Cardiac fibroblast (primary cell): ENCODE results near the gene DDX51.

Experiments
- DNase-seq, 2 donors: peaks; one replicate each; pipeline versions ENCODE4 v3.0.0 to v3.0.0-alpha.2; 2010; ENCODE audit warnings: low read depth in 2 of 2
- H3K4me3 ChIP-seq, 2 donors: replicated peaks in 1 of 2; 1 replicate in 1 of 2; 2 replicates in 1 of 2; pipeline ENCODE4 v1.5.1; 2011; ENCODE audit warnings: low read depth in 2 of 2, low read length in 2 of 2, mild to moderate bottlenecking in 2 of 2, moderate library complexity in 1 of 2
- CTCF ChIP-seq: IDR thresholded peaks from one replicate; pipeline ENCODE4 v1.5.1; 2011; ENCODE audit warnings: low read depth, mild to moderate bottlenecking, low read length, inconsistent platforms

Gene DDX51

DNA sequence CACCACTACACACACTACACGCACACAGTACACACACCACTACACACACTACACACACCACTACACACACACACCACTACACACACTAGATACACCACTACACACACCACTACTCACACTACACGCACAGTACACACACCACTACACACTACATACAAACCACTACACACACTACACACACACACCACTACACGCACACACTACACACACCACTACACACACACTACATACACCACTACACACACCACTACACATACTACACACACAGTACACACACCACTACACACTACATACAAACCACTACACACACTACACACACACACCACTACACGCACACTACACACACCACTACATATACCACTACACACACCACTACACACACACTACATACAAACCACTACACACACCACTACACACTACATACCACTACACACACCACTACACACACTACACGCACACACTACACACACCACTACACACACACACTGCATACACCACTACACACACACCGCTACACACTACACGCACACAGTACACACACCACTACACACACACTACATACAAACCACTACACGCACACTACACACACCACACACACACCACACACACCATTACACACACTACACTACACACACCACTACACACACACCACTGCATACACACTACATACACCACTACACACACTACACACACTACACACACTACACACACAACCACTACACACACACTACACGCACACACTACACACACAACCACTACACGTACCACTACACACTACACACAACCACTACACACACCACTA, 11.9 kb upstream of the DDX51 start:
- H3K4me3 ChIP-seq: no peak overlapping the region
- DNase-seq: no peak
- TF ChIP-seq CTCF: no peak

DNA sequence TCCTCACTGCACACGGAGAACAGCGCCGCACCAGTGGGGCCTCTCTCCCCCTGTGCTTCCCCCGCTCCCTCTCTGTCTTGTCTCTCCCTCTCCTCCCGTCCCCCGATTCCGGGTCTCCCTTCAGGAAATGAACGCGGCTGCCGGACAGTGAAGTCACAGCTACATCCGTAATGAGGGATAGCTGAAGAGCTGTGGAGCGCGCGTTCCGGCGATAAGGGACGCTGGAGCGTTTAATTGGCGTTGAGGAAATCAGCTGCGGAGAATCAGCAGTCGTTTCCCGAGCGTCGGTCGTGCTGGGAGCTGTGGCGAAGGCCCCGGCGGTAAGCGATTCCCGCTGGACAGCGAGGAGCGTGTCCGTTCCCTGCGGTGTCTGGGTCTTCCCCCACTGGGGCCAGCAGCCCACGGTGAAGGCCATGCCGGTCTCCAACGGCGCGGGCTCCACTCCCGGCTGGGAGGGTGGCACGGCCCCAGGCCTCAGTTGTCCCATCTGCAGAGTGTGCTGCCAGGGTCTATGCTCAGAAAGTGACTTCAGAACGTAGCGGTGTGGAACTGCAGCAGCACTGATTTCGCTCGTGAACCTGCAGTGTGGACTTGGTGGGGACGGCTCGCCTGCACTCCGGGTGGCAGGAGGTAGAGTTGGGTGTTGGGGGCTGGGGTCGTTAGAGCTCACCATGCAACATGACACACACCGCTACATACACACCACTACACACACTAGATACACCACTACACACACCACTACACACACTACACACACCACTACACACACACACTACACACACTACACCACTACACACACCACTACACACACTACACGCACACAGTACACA, 11.0 kb upstream of the DDX51 start:
- no peak for TF ChIP-seq CTCF
- DNase-seq: no peak
- H3K4me3 ChIP-seq: no peak overlapping the region

DNA sequence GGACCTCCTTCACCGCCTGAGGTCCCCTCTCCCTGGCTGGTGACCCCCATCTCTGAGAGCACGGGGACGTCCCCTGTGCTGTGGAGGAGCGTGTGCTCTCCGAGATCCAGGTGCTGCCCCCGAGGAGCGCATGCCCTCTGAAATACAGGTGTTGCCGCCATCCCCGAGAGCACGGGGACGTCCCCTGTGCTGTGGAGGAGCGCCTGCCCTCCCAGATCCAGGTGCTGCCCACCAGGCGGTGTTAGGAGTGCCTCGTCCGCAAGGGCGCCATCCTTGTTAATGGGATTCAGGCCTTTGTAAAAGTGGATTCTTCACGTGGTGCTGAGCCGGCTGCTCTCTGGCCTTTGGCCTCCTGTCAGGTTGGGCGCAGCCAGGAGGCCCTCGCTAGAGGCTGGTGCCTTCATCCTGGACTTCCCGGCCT, 10.2 kb upstream of the DDX51 start:
- no peak overlapping the region for H3K4me3 ChIP-seq
- TF ChIP-seq CTCF: no peak
- DNase-seq: no peak

DNA sequence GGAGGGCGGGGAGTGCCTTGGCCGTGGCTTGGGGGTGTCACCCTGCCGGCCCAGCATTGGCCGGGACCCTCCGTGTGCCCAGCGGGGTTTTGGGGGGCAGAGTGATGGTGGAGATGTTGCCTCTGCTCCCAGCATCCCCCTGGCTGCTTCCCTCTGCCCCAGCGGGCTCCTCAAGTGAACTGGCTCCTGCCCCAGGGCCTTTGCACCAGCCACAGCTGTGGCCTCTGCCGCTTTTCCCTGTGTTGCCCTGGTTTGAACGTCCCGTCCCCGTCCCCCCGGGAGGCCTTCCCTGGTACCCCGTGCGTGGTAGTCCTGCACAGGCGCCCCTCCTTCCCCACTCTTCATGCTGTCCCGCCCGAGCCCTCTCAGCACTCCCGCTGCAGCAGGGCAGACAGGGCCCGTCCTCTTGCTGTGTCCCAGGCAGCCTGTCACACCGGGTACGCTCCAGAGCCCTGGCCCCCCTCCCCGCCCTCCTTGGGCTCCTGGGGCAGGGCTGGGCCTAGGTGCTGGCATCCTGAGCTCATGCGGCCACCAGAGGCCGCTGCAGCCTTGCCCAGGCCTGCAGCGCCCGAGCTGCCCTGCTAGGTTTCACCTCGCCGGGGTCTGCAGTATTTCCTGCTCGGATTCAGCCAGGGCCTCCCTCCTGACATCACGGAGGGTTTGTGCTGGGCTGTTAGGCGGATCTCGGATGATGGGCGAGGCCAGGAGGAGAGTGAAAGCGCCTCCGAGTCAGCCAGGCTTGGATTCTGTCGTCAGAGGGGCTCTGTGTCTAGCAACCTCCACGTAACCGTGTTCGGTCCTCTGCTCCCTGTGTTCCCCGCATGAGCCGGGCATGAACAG, 9.6 kb upstream of the DDX51 start:
- no peak overlapping the region for H3K4me3 ChIP-seq
- TF ChIP-seq CTCF: peak; percentile 94
- peak; percentile 68 to 82 for DNase-seq

- DNase-seq: no peak
- TF ChIP-seq CTCF: no peak
- no peak overlapping the region for H3K4me3 ChIP-seq
Measured at GRCh38 chr12:132152953-132153352, 8.8 kb upstream of the DDX51 start.

- no peak for TF ChIP-seq CTCF
- no peak for DNase-seq
- H3K4me3 ChIP-seq: no peak overlapping the region
Measured at GRCh38 chr12:132152411-132152821, 8.3 kb upstream of the DDX51 start.
